ENCODE results near the gene ADGRG3.

The ADGRG3 gene

GRCh38 chr16:57635266-57636097, 32.6 kb upstream of the ADGRG3 start:
- H3K18ac ChIP-seq (ENCODE audit: low read depth in 1 of 2, low read length in 2 of 2): no peak overlapping the region
- 83% methylated on average over 16 of the region's 16 CpGs for WGBS
- no peak overlapping the region for H4K8ac ChIP-seq (ENCODE audit: low read length)
- no peak for DNase-seq
- H3K4me1 ChIP-seq (ENCODE audit: control insufficient read depth, insufficient read depth, low read depth, low read length): peaks cover 58% of the 10 kb centered on the region
- H3K36me3 ChIP-seq (ENCODE audit: control insufficient read depth in 1 of 2, insufficient read depth in 2 of 2, low read depth in 1 of 2, low read length in 2 of 2): peaks cover 0 to 45% of the 10 kb centered on the region in 2 experiments
- no peak overlapping the region for H3K23ac ChIP-seq (ENCODE audit: low read length in 2 of 2)
- no peak overlapping the region for H3K4me3 ChIP-seq (ENCODE audit: insufficient read depth in 1 of 2, low read depth in 1 of 2, low read length in 2 of 2)
- H4K91ac ChIP-seq (ENCODE audit: low read length): no peak overlapping the region
- no peak overlapping the region for H3K9ac ChIP-seq (ENCODE audit: low read length)
- H3K27me3 ChIP-seq (ENCODE audit: control insufficient read depth in 1 of 2, insufficient read depth in 1 of 2, low read length in 2 of 2): no peaks in the 10 kb centered on the region
- H2BK12ac ChIP-seq (ENCODE audit: low read length in 2 of 2): no peak overlapping the region
- no peak overlapping the region for H3K27ac ChIP-seq (ENCODE audit: low read length, poor library complexity, severe bottlenecking)
- no peak overlapping the region for H3K4me2 ChIP-seq (ENCODE audit: low read length, poor library complexity, severe bottlenecking)
- H2BK15ac ChIP-seq (ENCODE audit: low read depth, poor library complexity, severe bottlenecking): no peak overlapping the region
- H3K79me1 ChIP-seq (replicated peaks; ENCODE audit: low read length, poor library complexity, severe bottlenecking): peaks cover 28% of the 10 kb centered on the region
- no peaks in the 10 kb centered on the region for H3K9me3 ChIP-seq (ENCODE audit: control insufficient read depth, low read length)
- peak overlapping the region in 1 of 2 experiments; percentile 22 for H3K14ac ChIP-seq (ENCODE audit: low read length in 2 of 2)
- no peak overlapping the region for H2AK5ac ChIP-seq (ENCODE audit: low read length, severe bottlenecking)
- no peak overlapping the region for H2BK120ac ChIP-seq (ENCODE audit: low read depth, low read length)
- no peak overlapping the region for H2BK5ac ChIP-seq (ENCODE audit: low read depth, low read length, poor library complexity, severe bottlenecking)
- no peak overlapping the region for H3K4ac ChIP-seq (ENCODE audit: low read depth in 1 of 2, low read length in 2 of 2)
- no peak overlapping the region for H2AFZ ChIP-seq (ENCODE audit: low read depth, low read length)

GRCh38 chr16:57636184-57636583, 31.9 kb upstream of the ADGRG3 start:
- Histone ChIP-seq H4K91ac (ENCODE audit: low read length) (no peak overlapping the region), H3K79me1 (replicated peaks; ENCODE audit: low read length, poor library complexity, severe bottlenecking) (peaks cover 26% of the 10 kb centered on the region), H3K4ac (ENCODE audit: low read depth in 1 of 2, low read length in 2 of 2) (no peak overlapping the region), H2BK5ac (ENCODE audit: low read depth, low read length, poor library complexity, severe bottlenecking) (no peak overlapping the region), H4K8ac (ENCODE audit: low read length) (no peak overlapping the region), H3K9ac (ENCODE audit: low read length) (no peak overlapping the region), H2BK12ac (ENCODE audit: low read length in 2 of 2) (no peak overlapping the region), H3K27me3 (ENCODE audit: control insufficient read depth in 1 of 2, insufficient read depth in 1 of 2, low read length in 2 of 2) (no peaks in the 10 kb centered on the region), H2AFZ (ENCODE audit: low read depth, low read length) (no peak overlapping the region), H3K36me3 (ENCODE audit: control insufficient read depth in 1 of 2, insufficient read depth in 2 of 2, low read depth in 1 of 2, low read length in 2 of 2) (peaks cover 0 to 50% of the 10 kb centered on the region in 2 experiments), H2BK120ac (ENCODE audit: low read depth, low read length) (no peak overlapping the region), H3K14ac (ENCODE audit: low read length in 2 of 2) (no peak overlapping the region), H3K18ac (ENCODE audit: low read depth in 1 of 2, low read length in 2 of 2) (no peak overlapping the region), H2BK15ac (ENCODE audit: low read depth, poor library complexity, severe bottlenecking) (no peak overlapping the region), H3K4me1 (ENCODE audit: control insufficient read depth, insufficient read depth, low read depth, low read length) (peaks cover 52% of the 10 kb centered on the region), H2AK5ac (ENCODE audit: low read length, severe bottlenecking) (no peak overlapping the region), H3K27ac (ENCODE audit: low read length, poor library complexity, severe bottlenecking) (no peak overlapping the region), H3K4me3 (ENCODE audit: insufficient read depth in 1 of 2, low read depth in 1 of 2, low read length in 2 of 2) (no peak overlapping the region), H3K9me3 (ENCODE audit: control insufficient read depth, low read length) (no peaks in the 10 kb centered on the region), H3K4me2 (ENCODE audit: low read length, poor library complexity, severe bottlenecking) (no peak overlapping the region), H3K23ac (ENCODE audit: low read length in 2 of 2) (no peak overlapping the region)
- WGBS: 88% methylated on average over 4 of the region's 5 CpGs
- no peak for DNase-seq

GRCh38 chr16:57637020-57637419, 31.1 kb upstream of the ADGRG3 start:
- Histone ChIP-seq H3K36me3 (ENCODE audit: control insufficient read depth in 1 of 2, insufficient read depth in 2 of 2, low read depth in 1 of 2, low read length in 2 of 2) (peaks cover 0 to 49% of the 10 kb centered on the region in 2 experiments), H2AFZ (ENCODE audit: low read depth, low read length) (no peak overlapping the region), H3K27ac (ENCODE audit: low read length, poor library complexity, severe bottlenecking) (no peak overlapping the region), H3K27me3 (ENCODE audit: control insufficient read depth in 1 of 2, insufficient read depth in 1 of 2, low read length in 2 of 2) (no peaks in the 10 kb centered on the region), H3K4me3 (ENCODE audit: insufficient read depth in 1 of 2, low read depth in 1 of 2, low read length in 2 of 2) (no peak overlapping the region), H3K4ac (ENCODE audit: low read depth in 1 of 2, low read length in 2 of 2) (no peak overlapping the region), H2AK5ac (ENCODE audit: low read length, severe bottlenecking) (no peak overlapping the region), H3K4me1 (ENCODE audit: control insufficient read depth, insufficient read depth, low read depth, low read length) (peaks cover 45% of the 10 kb centered on the region), H3K9me3 (ENCODE audit: control insufficient read depth, low read length) (no peaks in the 10 kb centered on the region), H2BK15ac (ENCODE audit: low read depth, poor library complexity, severe bottlenecking) (no peak overlapping the region), H4K8ac (ENCODE audit: low read length) (no peak overlapping the region), H3K18ac (ENCODE audit: low read depth in 1 of 2, low read length in 2 of 2) (no peak overlapping the region), H3K23ac (ENCODE audit: low read length in 2 of 2) (no peak overlapping the region), H2BK120ac (ENCODE audit: low read depth, low read length) (no peak overlapping the region), H4K91ac (ENCODE audit: low read length) (no peak overlapping the region), H2BK5ac (ENCODE audit: low read depth, low read length, poor library complexity, severe bottlenecking) (no peak overlapping the region), H3K9ac (ENCODE audit: low read length) (peak overlapping the region; percentile 11), H3K14ac (ENCODE audit: low read length in 2 of 2) (no peak overlapping the region), H2BK12ac (ENCODE audit: low read length in 2 of 2) (no peak overlapping the region), H3K4me2 (ENCODE audit: low read length, poor library complexity, severe bottlenecking) (no peak overlapping the region), H3K79me1 (replicated peaks; ENCODE audit: low read length, poor library complexity, severe bottlenecking) (peaks cover 23% of the 10 kb centered on the region)
- no peak for DNase-seq
- WGBS: 82% methylated on average over 7 of the region's 8 CpGs

GRCh38 chr16:57637424-57637823, 30.7 kb upstream of the ADGRG3 start:
- DNase-seq: no peak
- Histone ChIP-seq H3K36me3 (ENCODE audit: control insufficient read depth in 1 of 2, insufficient read depth in 2 of 2, low read depth in 1 of 2, low read length in 2 of 2) (peaks cover 0 to 50% of the 10 kb centered on the region in 2 experiments), H3K4me3 (ENCODE audit: insufficient read depth in 1 of 2, low read depth in 1 of 2, low read length in 2 of 2) (no peak overlapping the region), H3K4ac (ENCODE audit: low read depth in 1 of 2, low read length in 2 of 2) (no peak overlapping the region), H3K9me3 (ENCODE audit: control insufficient read depth, low read length) (no peaks in the 10 kb centered on the region), H3K27me3 (ENCODE audit: control insufficient read depth in 1 of 2, insufficient read depth in 1 of 2, low read length in 2 of 2) (no peaks in the 10 kb centered on the region), H3K27ac (ENCODE audit: low read length, poor library complexity, severe bottlenecking) (no peak overlapping the region), H4K8ac (ENCODE audit: low read length) (no peak overlapping the region), H4K91ac (ENCODE audit: low read length) (no peak overlapping the region), H2AK5ac (ENCODE audit: low read length, severe bottlenecking) (no peak overlapping the region), H3K14ac (ENCODE audit: low read length in 2 of 2) (no peak overlapping the region), H2AFZ (ENCODE audit: low read depth, low read length) (no peak overlapping the region), H3K23ac (ENCODE audit: low read length in 2 of 2) (no peak overlapping the region), H2BK15ac (ENCODE audit: low read depth, poor library complexity, severe bottlenecking) (no peak overlapping the region), H3K4me2 (ENCODE audit: low read length, poor library complexity, severe bottlenecking) (no peak overlapping the region), H3K9ac (ENCODE audit: low read length) (peak overlapping the region; percentile 11), H3K79me1 (replicated peaks; ENCODE audit: low read length, poor library complexity, severe bottlenecking) (peaks cover 27% of the 10 kb centered on the region), H2BK12ac (ENCODE audit: low read length in 2 of 2) (no peak overlapping the region), H3K4me1 (ENCODE audit: control insufficient read depth, insufficient read depth, low read depth, low read length) (peaks cover 43% of the 10 kb centered on the region), H3K18ac (ENCODE audit: low read depth in 1 of 2, low read length in 2 of 2) (no peak overlapping the region), H2BK120ac (ENCODE audit: low read depth, low read length) (no peak overlapping the region), H2BK5ac (ENCODE audit: low read depth, low read length, poor library complexity, severe bottlenecking) (no peak overlapping the region)
- WGBS: 81% methylated on average over 6 of the region's 8 CpGs
